Endodermal cell (in vitro differentiated cells): Measurements from ENCODE around the gene ATP4B. TPM values are rescaled to one million over a fixed set of nuclear protein-coding genes. Genes with fewer than 3 reads are reported as not detected.

Experiments
- DNase-seq: peaks from one replicate; pipeline ENCODE4 v3.0.0-alpha.2; 2017
- H3K27ac ChIP-seq: 2 replicates; pipeline ENCODE4 v1.5.1; 2013; ENCODE audit warnings: mild to moderate bottlenecking, low read depth, low read length, moderate library complexity
- H3K27me3 ChIP-seq: 2 replicates; pipeline ENCODE4 v1.6.1; 2013; ENCODE audit warnings: mild to moderate bottlenecking, low read length, moderate library complexity; ENCODE audit not compliant: insufficient read depth, control insufficient read depth, poor library complexity, severe bottlenecking
- H3K36me3 ChIP-seq: 2 replicates; pipeline ENCODE4 v1.7.0; 2013; ENCODE audit warnings: mild to moderate bottlenecking, low read length, moderate library complexity; ENCODE audit not compliant: control insufficient read depth, insufficient read depth
- H3K4me1 ChIP-seq: one replicate; pipeline ENCODE4 v1.7.0; 2013; ENCODE audit warnings: low read length; ENCODE audit not compliant: control insufficient read depth, insufficient read depth
- H3K4me3 ChIP-seq: 2 replicates; pipeline ENCODE4 v1.5.1; 2013; ENCODE audit warnings: mild to moderate bottlenecking, low read length, moderate library complexity
- H3K9ac ChIP-seq: 2 replicates; pipeline ENCODE4 v1.6.1; 2013; ENCODE audit warnings: mild to moderate bottlenecking, low read length, moderate library complexity; ENCODE audit not compliant: poor library complexity, severe bottlenecking; ENCODE audit errors: extremely low read depth
- H3K9me3 ChIP-seq: 2 replicates; pipeline ENCODE4 v1.6.1; 2013; ENCODE audit warnings: mild to moderate bottlenecking, low read length, moderate library complexity; ENCODE audit not compliant: control insufficient read depth
- H3K27ac Mint-ChIP-seq: 2 replicates; pipeline ENCODE4 v1.8.0; 2020; ENCODE audit warnings: mixed read lengths
- H3K27me3 Mint-ChIP-seq: 2 replicates; pipeline ENCODE4 v1.8.0; 2021; ENCODE audit warnings: mild to moderate bottlenecking, mixed read lengths; ENCODE audit not compliant: insufficient read depth
- H3K36me3 Mint-ChIP-seq: 2 replicates; pipeline ENCODE4 v1.8.0; 2020; ENCODE audit warnings: low read depth, mixed read lengths
- H3K4me1 Mint-ChIP-seq: 2 replicates; pipeline ENCODE4 v1.8.0; 2020; ENCODE audit warnings: mixed read lengths
- H3K4me3 Mint-ChIP-seq: 2 replicates; pipeline ENCODE4 v1.8.0; 2020; ENCODE audit warnings: mild to moderate bottlenecking, moderate library complexity, mixed read lengths
- H3K9me3 Mint-ChIP-seq: 2 replicates; pipeline ENCODE4 v1.8.0; 2020; ENCODE audit warnings: mild to moderate bottlenecking, mixed read lengths
- WGBS, 2 experiments: methylation state at CpG; one replicate each; pipeline versions ENCODE4 v1.1.5 to v1.1.7; 2013; ENCODE audit warnings: missing lambda C conversion rate in 2 of 2, mixed read lengths in 1 of 2; ENCODE audit not compliant: insufficient coverage in 1 of 2, insufficient read length in 1 of 2; 5-methylcytosine and 5-hydroxymethylcytosine counted together
- total RNA-seq, 2 donors: library from RNA; stranded (reverse); fragmentation: NEBNext Ultra II Directional in 1 of 2; extraction: Animal tissue kit (Norgen Biotek cat#: 25700) in 1 of 2; gene quantifications; 2 replicates in 1 of 2; 3 replicates in 1 of 2; pipeline ENCODE4 v1.2.1, GENCODE V29; 2021
- TF ChIP-seq, protein P1 (sequence below): fragments of 200-600 bp; sonication (generic); conservative IDR thresholded peaks from 2 replicates; pipeline ENCODE4 v1.5.0; 2021; ENCODE audit warnings: antibody characterized with exemption, mild to moderate bottlenecking

ATP4B gene
- total RNA-seq, 2 donors from 2014 or later = not detected

DNA sequence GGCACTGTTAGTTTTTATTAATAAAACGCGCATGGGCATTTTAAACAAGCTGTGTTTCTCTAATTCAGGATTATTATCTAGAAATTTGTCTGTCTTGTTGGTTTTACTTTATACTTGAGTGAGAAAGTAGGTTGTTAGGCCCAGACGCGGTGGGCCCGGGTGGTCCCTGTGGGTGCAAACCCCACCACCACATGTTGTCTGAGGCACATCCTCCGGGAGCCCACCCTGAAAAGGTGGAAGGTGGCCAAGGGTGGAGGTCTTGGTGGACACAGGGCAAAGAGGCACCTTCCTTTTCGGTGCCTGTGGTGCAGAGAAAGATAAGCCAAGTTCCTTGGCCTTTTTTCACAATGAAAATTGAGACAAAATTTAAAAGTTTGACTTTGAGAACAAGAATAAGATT, 16.6 kb downstream of the ATP4B start:
- whole genome bisulfite sequencing, 2 experiments = 89 to 91% methylated on average over 3 to 7 of the region's 7 CpGs
- Mint-ChIP-seq H3K4me1 (no peaks in the 10 kb centered on the region), H3K27ac (no peak overlapping the region), H3K27me3 (no peaks in the 10 kb centered on the region), H3K4me3 (no peak overlapping the region), H3K9me3 (peaks cover 50% of the 10 kb centered on the region), H3K36me3 (peaks cover 81% of the 10 kb centered on the region)
- H3K27me3 ChIP-seq = no peaks in the 10 kb centered on the region
- H3K36me3 ChIP-seq = peaks cover 70% of the 10 kb centered on the region
- H3K9ac ChIP-seq = no peak overlapping the region
- H3K4me3 ChIP-seq = no peak overlapping the region
- no peak for DNase-seq
- peaks cover 63% of the 10 kb centered on the region for H3K9me3 ChIP-seq
- no peak overlapping the region for H3K27ac ChIP-seq
- TF ChIP-seq, protein P1, sequence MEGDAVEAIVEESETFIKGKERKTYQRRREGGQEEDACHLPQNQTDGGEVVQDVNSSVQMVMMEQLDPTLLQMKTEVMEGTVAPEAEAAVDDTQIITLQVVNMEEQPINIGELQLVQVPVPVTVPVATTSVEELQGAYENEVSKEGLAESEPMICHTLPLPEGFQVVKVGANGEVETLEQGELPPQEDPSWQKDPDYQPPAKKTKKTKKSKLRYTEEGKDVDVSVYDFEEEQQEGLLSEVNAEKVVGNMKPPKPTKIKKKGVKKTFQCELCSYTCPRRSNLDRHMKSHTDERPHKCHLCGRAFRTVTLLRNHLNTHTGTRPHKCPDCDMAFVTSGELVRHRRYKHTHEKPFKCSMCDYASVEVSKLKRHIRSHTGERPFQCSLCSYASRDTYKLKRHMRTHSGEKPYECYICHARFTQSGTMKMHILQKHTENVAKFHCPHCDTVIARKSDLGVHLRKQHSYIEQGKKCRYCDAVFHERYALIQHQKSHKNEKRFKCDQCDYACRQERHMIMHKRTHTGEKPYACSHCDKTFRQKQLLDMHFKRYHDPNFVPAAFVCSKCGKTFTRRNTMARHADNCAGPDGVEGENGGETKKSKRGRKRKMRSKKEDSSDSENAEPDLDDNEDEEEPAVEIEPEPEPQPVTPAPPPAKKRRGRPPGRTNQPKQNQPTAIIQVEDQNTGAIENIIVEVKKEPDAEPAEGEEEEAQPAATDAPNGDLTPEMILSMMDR = no peak
- no peaks in the 10 kb centered on the region for H3K4me1 ChIP-seq

DNA sequence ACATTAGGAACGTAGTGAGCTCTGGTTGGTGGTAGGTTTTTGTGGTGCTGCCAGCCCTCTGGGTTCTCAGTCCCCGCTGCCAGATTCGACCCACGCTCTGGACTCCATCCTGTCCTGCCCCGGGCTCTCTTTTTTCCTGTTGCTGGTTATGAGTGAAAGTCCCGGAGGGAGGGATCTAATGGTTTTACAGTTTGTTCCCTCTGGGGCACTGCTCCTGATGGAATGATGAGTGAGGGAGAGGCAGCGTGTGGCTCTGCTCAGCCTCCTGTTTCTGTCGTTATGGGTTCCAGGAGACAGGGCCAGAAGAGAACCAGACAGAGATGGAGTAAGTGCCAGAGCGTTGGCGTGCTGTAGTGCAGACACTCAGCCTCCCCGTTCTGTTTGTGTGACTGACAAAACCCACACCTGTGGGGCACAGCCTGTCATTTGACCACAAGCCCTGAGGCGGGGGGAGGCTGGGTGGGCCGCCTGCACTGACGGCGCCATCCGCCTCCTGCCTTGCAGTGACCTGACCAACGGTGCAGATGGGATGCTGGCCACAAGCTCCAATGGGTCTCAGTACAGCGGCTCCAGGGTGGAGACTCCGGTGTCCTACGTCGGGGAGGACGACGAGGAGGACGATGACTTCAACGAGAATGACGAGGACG, 18.3 kb downstream of the ATP4B start:
- 97% methylated on average over 15 to 27 of the region's 27 CpGs for WGBS, 2 experiments
- Histone ChIP-seq H3K9me3 (peaks cover 55% of the 10 kb centered on the region), H3K9ac (no peak overlapping the region), H3K4me1 (no peaks in the 10 kb centered on the region), H3K27ac (no peak overlapping the region), H3K27me3 (no peaks in the 10 kb centered on the region), H3K36me3 (peaks cover 87% of the 10 kb centered on the region), H3K4me3 (no peak overlapping the region)
- no peaks in the 10 kb centered on the region for H3K4me1 Mint-ChIP-seq
- DNase-seq = peak; percentile 35
- peaks cover 82% of the 10 kb centered on the region for H3K36me3 Mint-ChIP-seq
- H3K27me3 Mint-ChIP-seq = no peaks in the 10 kb centered on the region
- TF ChIP-seq, protein P1 = no peak
- H3K27ac Mint-ChIP-seq = no peak overlapping the region
- peaks cover 37% of the 10 kb centered on the region for H3K9me3 Mint-ChIP-seq
- H3K4me3 Mint-ChIP-seq = no peak overlapping the region

DNA sequence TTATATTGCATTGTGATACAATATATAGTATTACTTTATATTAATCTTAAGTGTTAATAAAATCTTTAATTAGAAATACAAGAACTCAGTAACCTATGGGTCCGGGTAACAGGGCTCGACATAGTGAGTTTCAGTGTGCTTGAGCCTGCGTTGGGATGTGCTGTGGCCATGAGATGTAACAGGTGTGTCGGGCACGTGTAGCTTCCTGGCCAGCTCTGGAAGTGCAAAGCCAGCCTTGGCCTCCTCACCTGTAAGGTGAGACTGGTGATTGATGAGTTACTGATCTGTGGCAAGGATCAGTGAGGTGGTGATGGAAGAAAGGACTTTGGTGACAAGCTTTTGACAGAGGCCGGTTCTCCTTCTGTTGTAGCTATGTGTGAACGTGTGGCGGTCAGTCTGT, 19.2 kb downstream of the ATP4B start:
- Mint-ChIP-seq H3K9me3 (peaks cover 31% of the 10 kb centered on the region), H3K27ac (no peak overlapping the region), H3K36me3 (peaks cover 87% of the 10 kb centered on the region), H3K27me3 (no peaks in the 10 kb centered on the region), H3K4me3 (no peak overlapping the region), H3K4me1 (no peaks in the 10 kb centered on the region)
- Histone ChIP-seq H3K36me3 (peaks cover 96% of the 10 kb centered on the region), H3K27ac (no peak overlapping the region), H3K9me3 (peaks cover 46% of the 10 kb centered on the region), H3K4me3 (no peak overlapping the region), H3K27me3 (no peaks in the 10 kb centered on the region), H3K9ac (no peak overlapping the region), H3K4me1 (no peaks in the 10 kb centered on the region)
- WGBS, 2 experiments = 92 to 95% methylated on average over 4 to 6 of the region's 8 CpGs
- peak; percentile 17 for DNase-seq
- TF ChIP-seq, protein P1 = no peak
